Neuron (in vitro differentiated cells): Measurements from ENCODE around the gene MED29.

Source experiments
- H2AFZ ChIP-seq: one replicate; pipeline ENCODE4 v1.6.1; 2013; ENCODE audit warnings: low read depth, mild to moderate bottlenecking, inconsistent platforms, low read length, moderate library complexity
- H3K27me3 ChIP-seq: one replicate; pipeline ENCODE4 v1.6.1; 2013; ENCODE audit warnings: low read length; ENCODE audit not compliant: insufficient read depth
- H3K36me3 ChIP-seq: one replicate; pipeline ENCODE4 v1.6.1; 2013; ENCODE audit warnings: low read length; ENCODE audit not compliant: insufficient read depth
- H3K4me1 ChIP-seq: one replicate; pipeline ENCODE4 v1.6.1; 2013; ENCODE audit warnings: low read length; ENCODE audit not compliant: insufficient read depth
- H3K4me3 ChIP-seq: 2 replicates; pipeline ENCODE4 v1.5.1; 2013; ENCODE audit warnings: mild to moderate bottlenecking, low read length, moderate library complexity
- H3K9me3 ChIP-seq: one replicate; pipeline ENCODE4 v1.6.1; 2013; ENCODE audit warnings: low read length

Gene MED29

DNA sequence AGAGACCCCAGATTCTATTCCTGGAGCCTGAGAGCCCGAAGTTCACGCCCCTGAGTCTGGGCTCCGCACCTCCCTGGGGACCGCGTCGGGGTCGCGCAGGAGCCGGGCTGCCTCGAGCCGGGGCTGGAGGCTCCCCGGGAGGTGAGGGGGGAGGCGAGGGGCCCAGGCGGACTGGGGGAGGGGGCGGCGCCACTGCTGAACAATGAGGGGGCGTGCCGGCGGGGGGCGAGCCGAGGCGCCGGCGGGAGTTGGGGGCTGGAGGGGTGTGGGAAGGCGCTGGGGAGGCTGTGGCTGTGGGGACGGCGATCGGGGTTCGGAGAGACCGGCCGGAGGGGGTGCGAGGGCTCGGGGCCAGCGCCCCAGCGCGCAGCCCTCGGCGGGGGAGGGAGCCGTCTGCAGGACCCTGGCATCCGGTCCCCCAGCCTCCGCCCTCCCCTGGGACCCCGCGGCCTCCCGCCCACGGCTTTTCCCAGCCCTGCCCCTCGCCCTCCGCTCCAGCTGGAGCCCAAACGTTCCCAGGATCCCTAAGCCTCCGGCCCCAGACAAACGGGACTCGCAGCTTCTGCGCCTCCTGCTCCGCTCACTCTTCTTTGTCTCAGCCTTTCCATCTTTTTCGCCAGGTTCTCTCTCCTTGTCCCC, 22.2 kb downstream of the MED29 start:
- Histone ChIP-seq H3K36me3 (peaks cover 29% of the 10 kb centered on the region), H3K4me1 (peaks cover 40% of the 10 kb centered on the region), H3K27me3 (no peaks in the 10 kb centered on the region), H3K4me3 (peak overlapping the region; percentile 74), H3K9me3 (no peaks in the 10 kb centered on the region), H2AFZ (peak overlapping the region; percentile 66)

DNA sequence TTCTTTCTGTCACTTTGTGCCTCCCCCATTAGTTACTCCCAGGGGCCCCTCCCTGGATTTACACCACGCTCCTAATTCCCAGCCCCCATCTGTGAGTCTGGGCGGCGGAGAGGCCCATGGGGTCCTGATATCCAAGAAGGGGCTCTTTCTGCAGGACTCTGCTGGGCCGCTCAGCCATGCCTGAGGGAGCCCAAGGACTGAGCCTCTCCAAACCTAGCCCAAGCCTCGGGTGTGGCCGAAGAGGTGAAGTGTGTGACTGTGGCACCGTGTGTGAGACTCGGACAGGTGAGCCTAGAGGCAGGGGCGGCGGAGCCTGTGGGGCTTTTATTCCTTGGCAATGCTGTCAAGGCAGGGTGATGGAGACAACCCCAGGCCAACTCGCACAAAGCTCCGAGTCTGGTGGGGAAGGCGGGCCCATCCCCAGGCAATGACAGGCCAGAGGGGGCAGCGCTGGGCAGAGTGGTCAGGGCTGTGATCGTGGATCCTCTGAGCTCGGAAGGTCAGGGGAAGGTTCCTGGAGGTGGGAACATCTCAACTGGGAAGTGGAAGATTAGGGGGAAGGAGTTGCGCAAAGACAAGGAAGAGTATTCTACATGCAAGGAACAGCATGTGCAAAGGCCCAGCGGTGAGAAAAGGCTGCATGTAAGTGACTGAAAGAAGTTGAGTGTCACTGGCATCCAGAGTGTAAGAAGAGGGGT, 22.9 kb downstream of the MED29 start:
- peak overlapping the region; percentile 74 for H3K4me3 ChIP-seq

DNA sequence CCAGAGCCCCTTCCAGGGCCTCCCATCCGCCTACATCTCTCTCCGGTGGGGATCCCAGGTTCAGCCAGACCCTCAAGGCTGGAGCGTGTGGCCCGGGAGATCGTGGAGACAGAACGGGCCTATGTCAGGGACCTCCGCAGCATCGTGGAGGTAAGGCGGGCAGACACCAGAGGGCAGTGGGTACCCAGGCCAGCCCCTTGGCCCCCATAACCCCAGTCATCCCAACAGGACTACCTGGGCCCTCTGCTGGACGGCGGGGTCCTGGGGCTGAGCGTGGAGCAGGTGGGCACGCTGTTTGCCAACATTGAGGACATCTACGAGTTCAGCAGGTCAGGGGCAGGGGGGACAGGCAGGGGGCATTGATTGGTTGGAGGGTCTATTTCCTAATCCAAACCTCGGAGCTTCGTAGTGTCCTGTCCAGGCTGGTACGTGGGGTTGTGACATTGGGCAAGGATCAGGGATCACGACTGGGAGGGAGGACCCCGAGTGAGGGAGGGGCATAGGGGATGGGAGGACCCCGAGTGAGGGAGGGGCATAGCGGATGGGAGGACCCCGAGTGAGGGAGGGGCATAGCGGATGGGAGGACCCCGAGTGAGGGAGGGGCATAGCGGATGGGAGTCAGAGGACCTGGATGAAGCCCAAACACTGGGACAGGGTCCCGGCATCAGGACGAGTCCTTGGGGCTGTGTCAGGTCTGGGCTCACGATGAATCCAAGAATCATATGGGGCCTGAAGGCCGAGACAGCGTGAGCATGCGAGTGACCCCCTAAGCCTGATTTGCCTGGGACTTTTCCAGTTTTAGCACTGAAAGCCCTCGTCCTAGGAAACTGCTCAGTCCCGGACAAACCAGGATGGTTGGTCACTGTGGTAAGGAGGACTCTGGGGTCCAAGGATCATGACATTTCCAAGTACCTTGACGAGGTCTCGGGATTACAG, 24.2 kb downstream of the MED29 start:
- Histone ChIP-seq H3K9me3 (no peaks in the 10 kb centered on the region), H3K4me1 (peaks cover 36% of the 10 kb centered on the region), H3K36me3 (peaks cover 44% of the 10 kb centered on the region), H3K27me3 (no peaks in the 10 kb centered on the region), H2AFZ (no peak overlapping the region), H3K4me3 (peak overlapping the region; percentile 74)

More for the DNA sequence above, 22.9 kb downstream of the MED29 start:
- H3K27me3 ChIP-seq = no peaks in the 10 kb centered on the region
- H3K4me1 ChIP-seq = peaks cover 40% of the 10 kb centered on the region
- H2AFZ ChIP-seq = peak overlapping the region; percentile 66
- H3K9me3 ChIP-seq = no peaks in the 10 kb centered on the region
- H3K36me3 ChIP-seq = peaks cover 35% of the 10 kb centered on the region

DNA sequence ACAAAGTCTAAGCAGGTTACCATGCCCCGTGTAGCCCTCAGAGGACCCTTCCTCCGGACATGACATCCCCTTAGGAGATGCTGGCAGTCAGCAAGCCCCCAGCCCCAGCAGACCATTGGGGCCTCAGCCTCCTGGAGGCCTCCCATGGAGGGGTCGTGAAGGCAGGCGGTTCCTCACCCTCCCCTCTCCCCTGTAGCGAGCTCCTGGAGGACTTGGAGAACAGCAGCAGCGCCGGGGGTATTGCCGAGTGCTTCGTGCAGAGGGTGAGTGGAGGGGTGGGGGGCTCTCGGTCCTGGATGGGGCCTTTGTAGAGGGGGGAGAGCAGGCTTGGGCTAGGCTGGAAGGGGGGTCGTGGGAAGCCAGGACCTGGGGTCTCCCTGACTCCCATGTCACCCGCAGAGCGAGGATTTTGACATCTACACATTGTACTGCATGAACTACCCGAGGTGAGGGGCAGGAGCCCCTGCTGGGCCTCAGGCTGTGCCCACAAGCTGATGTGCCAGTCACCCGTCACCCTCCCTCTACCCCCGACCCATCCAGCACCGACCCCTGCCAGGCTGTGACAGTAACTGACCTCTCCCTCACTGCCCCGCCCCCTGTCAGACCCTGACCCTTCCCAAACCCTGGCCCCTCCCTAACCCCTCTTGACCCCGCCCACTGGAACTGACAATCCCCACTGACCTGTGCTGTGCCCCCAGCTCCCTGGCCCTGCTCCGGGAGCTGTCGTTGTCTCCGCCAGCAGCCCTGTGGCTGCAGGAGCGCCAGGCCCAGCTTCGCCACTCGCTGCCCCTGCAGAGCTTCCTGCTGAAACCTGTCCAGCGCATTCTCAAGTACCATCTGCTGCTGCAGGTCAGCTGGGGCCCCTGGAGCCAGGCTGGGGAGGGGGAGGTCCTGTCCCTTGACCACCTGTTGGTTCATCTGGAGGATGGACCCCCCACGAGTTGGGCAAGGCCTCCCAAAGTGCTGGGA, 25.3 kb downstream of the MED29 start:
- Histone ChIP-seq H3K4me3 (no peak overlapping the region), H3K36me3 (peaks cover 52% of the 10 kb centered on the region), H2AFZ (no peak overlapping the region), H3K9me3 (no peaks in the 10 kb centered on the region), H3K4me1 (peaks cover 26% of the 10 kb centered on the region), H3K27me3 (no peaks in the 10 kb centered on the region)

DNA sequence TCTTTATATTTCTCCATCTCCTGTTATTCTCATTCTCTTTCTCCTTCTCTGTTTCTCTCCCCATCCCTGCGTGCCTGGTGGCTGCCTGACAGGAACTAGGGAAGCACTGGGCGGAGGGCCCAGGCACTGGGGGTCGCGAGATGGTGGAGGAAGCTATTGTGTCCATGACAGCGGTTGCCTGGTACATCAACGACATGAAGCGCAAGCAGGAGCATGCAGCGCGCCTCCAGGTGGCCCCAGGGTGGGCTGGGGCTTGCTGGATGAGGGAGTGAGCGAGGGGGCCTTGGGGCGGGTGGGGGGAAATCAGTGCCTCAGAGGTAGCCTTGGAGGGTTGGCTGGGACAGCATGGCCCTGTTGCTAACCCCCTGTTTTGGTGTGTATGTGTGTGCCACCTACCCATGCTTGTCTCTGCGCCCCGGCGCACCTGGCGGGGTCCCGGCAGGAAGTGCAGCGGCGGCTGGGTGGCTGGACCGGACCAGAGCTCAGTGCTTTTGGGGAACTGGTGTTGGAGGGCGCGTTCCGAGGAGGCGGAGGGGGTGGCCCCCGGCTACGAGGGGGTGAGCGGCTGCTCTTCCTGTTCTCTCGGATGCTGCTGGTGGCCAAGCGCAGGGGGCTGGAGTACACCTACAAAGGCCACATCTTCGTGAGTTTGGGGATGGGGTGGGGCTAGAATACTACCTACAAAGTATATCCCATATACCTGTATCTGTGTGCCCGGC, 26.4 kb downstream of the MED29 start:
- Histone ChIP-seq H3K9me3 (no peaks in the 10 kb centered on the region), H3K4me3 (no peak overlapping the region), H3K27me3 (no peaks in the 10 kb centered on the region), H3K4me1 (peaks cover 24% of the 10 kb centered on the region), H2AFZ (no peak overlapping the region), H3K36me3 (peaks cover 57% of the 10 kb centered on the region)

DNA sequence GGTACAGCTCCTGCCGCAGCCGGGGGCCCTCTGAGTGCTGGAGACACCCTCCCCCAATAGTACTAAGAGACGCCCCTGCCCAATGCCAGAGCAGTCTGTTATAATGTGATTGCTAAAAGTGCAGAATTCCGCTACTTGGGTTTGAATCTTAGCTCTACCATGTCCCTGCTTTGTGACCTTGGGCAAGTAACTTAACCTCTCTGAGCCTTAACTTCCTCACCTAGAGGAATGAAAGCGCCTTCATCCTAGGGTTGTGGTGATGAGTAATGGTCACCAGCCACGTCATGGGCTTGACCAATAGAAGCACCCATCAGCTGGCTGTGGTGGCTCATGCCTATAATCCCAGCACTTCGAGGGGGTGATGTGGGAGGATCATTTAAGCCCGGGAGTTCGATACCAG, 27.8 kb downstream of the MED29 start:
- no peak overlapping the region for H3K4me3 ChIP-seq
- peaks cover 23% of the 10 kb centered on the region for H3K4me1 ChIP-seq
- no peaks in the 10 kb centered on the region for H3K9me3 ChIP-seq
- H3K27me3 ChIP-seq = no peaks in the 10 kb centered on the region
- H3K36me3 ChIP-seq = peaks cover 71% of the 10 kb centered on the region
- H2AFZ ChIP-seq = no peak overlapping the region

DNA sequence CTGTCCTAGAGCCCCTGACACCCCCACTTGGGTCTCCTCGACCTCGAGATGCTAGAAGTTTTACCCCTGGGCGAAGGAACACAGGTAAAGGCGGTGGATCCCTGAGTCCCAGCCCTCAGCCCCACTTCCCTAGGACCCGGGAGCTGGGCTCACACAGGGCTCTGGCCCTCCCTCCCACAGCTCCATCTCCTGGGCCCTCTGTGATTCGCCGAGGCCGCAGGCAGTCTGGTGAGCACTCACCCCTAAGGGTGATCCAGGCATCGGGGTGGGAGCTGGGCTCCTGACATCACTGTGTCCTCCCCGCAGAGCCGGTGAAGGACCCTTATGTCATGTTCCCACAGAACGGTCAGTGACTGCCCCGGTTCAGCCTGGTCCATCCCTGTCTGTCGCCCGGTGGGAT, 29.6 kb downstream of the MED29 start:
- Histone ChIP-seq H3K27me3 (no peaks in the 10 kb centered on the region), H3K4me1 (peaks cover 10% of the 10 kb centered on the region), H3K9me3 (no peaks in the 10 kb centered on the region), H3K4me3 (no peak overlapping the region), H3K36me3 (peaks cover 77% of the 10 kb centered on the region), H2AFZ (no peak overlapping the region)

DNA sequence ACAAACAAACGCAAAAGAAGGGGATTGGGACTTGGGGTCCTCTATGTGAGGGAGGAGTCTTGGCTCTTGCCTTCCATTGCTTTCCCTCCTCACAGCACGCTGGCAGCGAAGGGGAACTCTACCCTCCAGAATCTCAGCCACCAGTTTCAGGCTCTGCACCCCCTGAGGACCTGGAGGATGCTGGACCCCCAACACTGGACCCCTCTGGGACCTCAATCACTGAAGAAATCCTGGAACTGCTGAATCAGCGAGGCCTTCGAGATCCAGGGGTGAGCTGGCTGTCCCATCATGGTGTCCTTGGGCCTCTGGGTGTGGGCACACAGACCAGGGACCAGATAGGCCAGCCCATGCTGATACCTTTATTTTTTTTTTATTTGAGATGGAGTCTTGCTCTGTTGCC, 30.8 kb downstream of the MED29 start:
- Histone ChIP-seq H3K27me3 (no peaks in the 10 kb centered on the region), H3K4me3 (no peak overlapping the region), H3K36me3 (peaks cover 68% of the 10 kb centered on the region), H2AFZ (no peak overlapping the region), H3K4me1 (peaks cover 12% of the 10 kb centered on the region), H3K9me3 (no peaks in the 10 kb centered on the region)

DNA sequence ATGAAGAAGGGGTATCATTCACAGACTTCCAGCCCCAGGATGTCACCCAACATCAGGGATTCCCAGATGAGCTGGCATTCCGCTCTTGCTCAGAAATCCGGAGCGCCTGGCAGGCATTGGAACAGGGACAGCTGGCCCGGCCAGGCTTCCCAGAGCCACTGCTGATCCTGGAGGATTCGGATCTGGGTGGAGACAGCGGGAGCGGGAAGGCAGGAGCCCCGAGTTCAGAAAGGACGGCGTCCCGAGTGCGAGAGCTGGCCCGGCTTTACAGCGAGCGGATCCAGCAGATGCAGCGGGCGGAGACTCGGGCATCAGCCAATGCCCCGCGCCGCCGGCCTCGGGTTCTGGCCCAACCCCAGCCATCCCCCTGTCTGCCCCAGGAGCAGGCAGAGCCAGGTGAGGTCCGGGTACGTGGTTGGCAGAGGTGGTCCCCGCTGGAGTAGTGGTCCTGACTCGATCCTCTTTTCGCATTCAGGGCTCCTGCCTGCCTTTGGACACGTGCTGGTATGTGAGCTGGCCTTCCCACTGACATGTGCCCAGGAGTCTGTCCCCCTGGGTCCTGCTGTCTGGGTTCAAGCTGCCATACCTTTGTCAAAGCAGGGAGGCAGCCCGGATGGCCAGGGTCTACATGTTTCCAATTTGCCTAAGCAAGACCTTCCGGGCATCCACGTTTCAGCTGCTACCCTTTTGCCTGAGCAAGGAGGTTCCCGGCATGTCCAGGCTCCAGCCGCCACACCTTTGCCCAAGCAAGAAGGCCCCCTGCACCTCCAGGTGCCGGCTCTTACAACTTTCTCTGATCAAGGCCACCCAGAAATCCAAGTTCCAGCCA, 32.3 kb downstream of the MED29 start:
- H3K36me3 ChIP-seq = peaks cover 60% of the 10 kb centered on the region
- H3K4me3 ChIP-seq = no peak overlapping the region

DNA sequence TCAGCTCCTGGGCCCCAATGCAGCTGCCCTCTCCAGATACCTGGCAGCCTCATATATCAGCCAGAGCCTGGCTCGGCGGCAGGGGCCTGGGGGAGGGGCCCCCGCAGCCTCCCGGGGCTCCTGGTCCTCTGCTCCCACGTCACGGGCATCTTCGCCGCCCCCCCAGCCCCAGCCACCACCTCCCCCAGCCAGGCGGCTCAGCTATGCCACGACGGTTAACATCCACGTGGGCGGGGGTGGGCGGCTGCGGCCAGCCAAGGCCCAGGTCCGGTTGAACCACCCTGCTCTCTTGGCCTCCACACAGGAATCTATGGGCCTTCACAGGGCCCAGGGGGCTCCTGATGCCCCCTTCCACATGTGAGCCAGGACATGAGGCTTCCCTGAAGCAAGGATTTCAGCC, 33.8 kb downstream of the MED29 start:
- Histone ChIP-seq H3K36me3 (peaks cover 48% of the 10 kb centered on the region), H3K4me3 (no peak overlapping the region), H2AFZ (no peak overlapping the region), H3K4me1 (peaks cover 22% of the 10 kb centered on the region), H3K9me3 (no peaks in the 10 kb centered on the region), H3K27me3 (no peaks in the 10 kb centered on the region)

More for the DNA sequence above, 32.3 kb downstream of the MED29 start:
- Histone ChIP-seq H3K4me1 (peaks cover 17% of the 10 kb centered on the region), H3K27me3 (no peaks in the 10 kb centered on the region), H3K9me3 (no peaks in the 10 kb centered on the region), H2AFZ (no peak overlapping the region)

DNA sequence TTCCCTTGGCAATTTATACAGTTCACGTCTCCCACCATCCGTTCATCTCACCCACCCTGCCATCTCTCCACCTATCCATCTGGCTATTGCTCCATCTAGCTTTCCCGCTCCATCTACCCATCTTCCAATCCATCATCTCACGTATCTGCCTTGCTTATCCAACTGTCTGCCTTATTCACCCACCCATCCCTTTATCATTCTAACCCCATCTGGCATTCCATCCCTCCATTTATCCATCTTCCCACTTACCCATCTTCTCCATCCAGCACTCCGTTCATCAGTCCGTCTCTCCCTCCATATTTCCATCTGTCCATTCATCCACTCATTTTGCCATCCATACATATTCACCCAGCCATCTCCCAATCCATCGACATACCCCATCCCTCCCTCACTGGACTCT, 34.6 kb downstream of the MED29 start:
- peaks cover 22% of the 10 kb centered on the region for H3K4me1 ChIP-seq
- H3K36me3 ChIP-seq = peaks cover 42% of the 10 kb centered on the region
- H3K9me3 ChIP-seq = no peaks in the 10 kb centered on the region

More for the DNA sequence above, 34.6 kb downstream of the MED29 start:
- Histone ChIP-seq H3K27me3 (no peaks in the 10 kb centered on the region), H2AFZ (no peak overlapping the region), H3K4me3 (no peak overlapping the region)
